H9 (cell line): Measurements from ENCODE around the gene KCTD18. TPM values are rescaled to one million over a fixed set of nuclear protein-coding genes. Genes with fewer than 3 reads are reported as not detected.

Experiments
- DNase-seq: peaks from one replicate; pipeline ENCODE4 v3.0.0-alpha.2; 2017
- H2AFZ ChIP-seq: one replicate; pipeline ENCODE4 v1.6.1; 2013; ENCODE audit warnings: mild to moderate bottlenecking, low read length, control low read depth, moderate library complexity
- H2AK5ac ChIP-seq: 2 replicates; pipeline ENCODE4 v1.6.1; 2013; ENCODE audit warnings: low read length, control low read depth, mixed read lengths; ENCODE audit not compliant: insufficient read length
- H2BK120ac ChIP-seq: one replicate; pipeline ENCODE4 v1.6.1; 2013; ENCODE audit warnings: low read depth, mild to moderate bottlenecking, low read length, control low read depth, inconsistent platforms; ENCODE audit not compliant: poor library complexity, severe bottlenecking
- H2BK12ac ChIP-seq: 2 replicates; pipeline ENCODE4 v1.6.1; 2013; ENCODE audit warnings: low read length, control low read depth, mixed read lengths, low read depth; ENCODE audit not compliant: insufficient read length
- H2BK15ac ChIP-seq: 2 replicates; pipeline ENCODE4 v1.6.1; 2013; ENCODE audit warnings: low read depth, low read length, control low read depth
- H2BK20ac ChIP-seq: one replicate; pipeline ENCODE4 v1.6.1; 2013; ENCODE audit warnings: low read depth, mild to moderate bottlenecking, low read length, control low read depth, inconsistent platforms; ENCODE audit not compliant: poor library complexity, severe bottlenecking
- H2BK5ac ChIP-seq: 2 replicates; pipeline ENCODE4 v1.6.1; 2013; ENCODE audit warnings: low read length, control low read depth, mixed read lengths; ENCODE audit not compliant: insufficient read length
- H3K14ac ChIP-seq: 2 replicates; pipeline ENCODE4 v1.6.1; 2013; ENCODE audit warnings: low read length, control low read depth; ENCODE audit not compliant: insufficient read depth
- H3K18ac ChIP-seq: 2 replicates; pipeline ENCODE4 v1.6.1; 2013; ENCODE audit warnings: low read depth, mild to moderate bottlenecking, mixed read lengths, low read length, control low read depth; ENCODE audit not compliant: insufficient read length
- H3K23ac ChIP-seq: 2 replicates; pipeline ENCODE4 v1.6.1; 2013; ENCODE audit warnings: low read length, control low read depth, mixed read lengths, low read depth; ENCODE audit not compliant: insufficient read length
- H3K23me2 ChIP-seq: 2 replicates; pipeline ENCODE4 v1.6.1; 2013; ENCODE audit warnings: low read depth, mild to moderate bottlenecking, mixed read lengths, low read length, control low read depth; ENCODE audit not compliant: insufficient read length, poor library complexity, severe bottlenecking
- H3K27ac ChIP-seq: 2 replicates; pipeline ENCODE4 v1.5.1; 2013; ENCODE audit warnings: low read length, control low read depth, mixed read lengths, low read depth; ENCODE audit not compliant: insufficient read length
- H3K27me3 ChIP-seq: 2 replicates; pipeline ENCODE4 v1.6.1; 2013; ENCODE audit warnings: low read length, control low read depth, inconsistent platforms; ENCODE audit not compliant: insufficient read depth
- H3K4ac ChIP-seq: 2 replicates; pipeline ENCODE4 v1.6.1; 2013; ENCODE audit warnings: low read depth, mild to moderate bottlenecking, control low read depth, inconsistent platforms, low read length, moderate library complexity
- H3K4me1 ChIP-seq: 2 replicates; pipeline ENCODE4 v1.6.1; 2013; ENCODE audit warnings: low read length, control low read depth, inconsistent platforms; ENCODE audit not compliant: insufficient read depth
- H3K4me2 ChIP-seq: 2 replicates; pipeline ENCODE4 v1.6.1; 2013; ENCODE audit warnings: low read length, control low read depth, mixed read lengths; ENCODE audit not compliant: insufficient read length, insufficient read depth
- H3K56ac ChIP-seq: 2 replicates; pipeline ENCODE4 v1.6.1; 2013; ENCODE audit warnings: low read depth, mild to moderate bottlenecking, mixed read lengths, low read length, control low read depth; ENCODE audit not compliant: insufficient read length
- H3K79me1 ChIP-seq: 2 replicates; pipeline ENCODE4 v1.6.1; 2013; ENCODE audit warnings: low read depth, mild to moderate bottlenecking, moderate library complexity, low read length, control low read depth, inconsistent platforms; ENCODE audit not compliant: insufficient read depth, poor library complexity, severe bottlenecking
- H3K79me2 ChIP-seq: 2 replicates; pipeline ENCODE4 v1.6.1; 2013; ENCODE audit warnings: low read length, control low read depth, inconsistent platforms; ENCODE audit not compliant: insufficient read depth
- H3K9ac ChIP-seq: 2 replicates; pipeline ENCODE4 v1.6.1; 2013; ENCODE audit warnings: low read length, control low read depth, mixed read lengths; ENCODE audit not compliant: insufficient read length; ENCODE audit errors: extremely low read depth
- H3K9me3 ChIP-seq: one replicate; pipeline ENCODE4 v1.6.1; 2013; ENCODE audit warnings: low read depth, low read length, inconsistent platforms; ENCODE audit not compliant: control insufficient read depth
- H3T11ph ChIP-seq: one replicate; pipeline ENCODE4 v1.6.1; 2013; ENCODE audit warnings: mild to moderate bottlenecking, low read length, control low read depth, inconsistent platforms
- H4K20me1 ChIP-seq: one replicate; pipeline ENCODE4 v1.6.1; 2013; ENCODE audit not compliant: control insufficient read depth, insufficient read length, insufficient read depth
- H4K5ac ChIP-seq: 2 replicates; pipeline ENCODE4 v1.6.1; 2013; ENCODE audit warnings: low read depth, mild to moderate bottlenecking, mixed read lengths, low read length, control low read depth; ENCODE audit not compliant: insufficient read length
- H4K8ac ChIP-seq: replicated peaks from 2 replicates; pipeline ENCODE4 v1.6.1; 2013; ENCODE audit warnings: low read length, control low read depth, mixed read lengths, low read depth; ENCODE audit not compliant: insufficient read length
- H4K91ac ChIP-seq: 2 replicates; pipeline ENCODE4 v1.6.1; 2013; ENCODE audit warnings: low read depth, mild to moderate bottlenecking, moderate library complexity, mixed read lengths, low read length, control low read depth; ENCODE audit not compliant: insufficient read length
- H3K27ac Mint-ChIP-seq, 3 experiments: 2 replicates in 2 of 3; 3 replicates in 1 of 3; pipeline ENCODE4 v1.8.0; 2020 to 2021; ENCODE audit warnings: mixed read lengths in 3 of 3, mild to moderate bottlenecking in 1 of 3, moderate library complexity in 1 of 3
- H3K27me3 Mint-ChIP-seq: 2 replicates; pipeline ENCODE4 v1.8.0; 2021; ENCODE audit warnings: low read depth, mild to moderate bottlenecking, moderate library complexity, mixed read lengths
- H3K36me3 Mint-ChIP-seq, 3 experiments: 2 replicates in 2 of 3; 3 replicates in 1 of 3; pipeline ENCODE4 v1.8.0; 2020 to 2021; ENCODE audit warnings: low read depth in 3 of 3, mixed read lengths in 3 of 3; ENCODE audit not compliant: insufficient read depth in 1 of 3
- H3K4me1 Mint-ChIP-seq, 2 experiments: 2 replicates each; pipeline ENCODE4 v1.8.0; 2020; ENCODE audit warnings: mixed read lengths in 2 of 2
- H3K4me3 Mint-ChIP-seq, 2 experiments: 2 replicates in 1 of 2; 3 replicates in 1 of 2; pipeline ENCODE4 v1.8.0; 2020 to 2021; ENCODE audit warnings: mild to moderate bottlenecking in 2 of 2, mixed read lengths in 2 of 2, moderate library complexity in 1 of 2
- H3K9me3 Mint-ChIP-seq, 2 experiments: 2 replicates in 1 of 2; 3 replicates in 1 of 2; pipeline ENCODE4 v1.8.0; 2020; ENCODE audit warnings: mild to moderate bottlenecking in 2 of 2, mixed read lengths in 2 of 2, moderate library complexity in 1 of 2
- WGBS: extraction: QIAGEN DNeasy Blood & Tissue Kit; methylation state at CpG from one replicate; pipeline ENCODE4 v1.1.7; 2013; ENCODE audit warnings: missing lambda C conversion rate, low lambda C conversion rate, mixed read lengths; ENCODE audit not compliant: insufficient read length; ENCODE audit errors: extremely low coverage; 5-methylcytosine and 5-hydroxymethylcytosine counted together
- total RNA-seq: library from RNA; stranded (reverse); gene quantifications from 2 replicates; pipeline ENCODE4 v1.2.1, GENCODE V29; 2021
- TF ChIP-seq, protein P1 (sequence below): fragments of 200-600 bp; sonication (generic); conservative IDR thresholded peaks from 3 replicates; pipeline ENCODE4 v1.8.0; 2021; ENCODE audit warnings: antibody characterized with exemption, mild to moderate bottlenecking

KCTD18 gene
- total RNA-seq, 1 experiment from 2014 or later: 4.9 TPM

DNA sequence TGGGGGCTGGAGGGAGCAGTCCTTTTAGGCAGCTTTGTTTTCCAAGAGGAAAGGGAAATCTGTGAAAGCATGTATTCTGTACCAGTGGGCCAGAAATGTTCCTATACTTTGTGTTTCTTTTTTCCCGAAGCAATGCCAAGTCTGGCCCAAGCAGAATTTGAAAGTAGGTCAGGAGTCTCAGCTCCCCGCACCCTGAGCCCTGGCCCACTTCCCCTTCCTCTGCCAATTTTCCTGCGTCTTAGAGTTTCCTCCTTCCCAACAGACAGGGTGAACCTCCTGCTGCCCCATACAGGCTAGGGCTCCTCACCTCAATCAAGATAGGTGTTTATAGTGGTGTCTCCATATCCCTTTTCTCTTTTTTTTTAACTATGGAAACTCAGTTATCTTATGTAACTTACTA is 65.3 kb downstream of the KCTD18 start:
- H2BK20ac ChIP-seq: no peak overlapping the region
- H3K4me1 ChIP-seq: no peaks in the 10 kb centered on the region
- no peak overlapping the region for H2BK120ac ChIP-seq
- WGBS: no CpG with 5 or more reads among the region's 3 CpGs
- H3K18ac ChIP-seq: no peak overlapping the region
- no peaks in the 10 kb centered on the region for H3K79me1 ChIP-seq
- H2AFZ ChIP-seq: no peak overlapping the region
- no peaks in the 10 kb centered on the region for H4K20me1 ChIP-seq
- H2BK5ac ChIP-seq: no peak overlapping the region
- no peak overlapping the region for H3K9ac ChIP-seq
- no peak overlapping the region for H4K8ac ChIP-seq
- TF ChIP-seq, protein P1, sequence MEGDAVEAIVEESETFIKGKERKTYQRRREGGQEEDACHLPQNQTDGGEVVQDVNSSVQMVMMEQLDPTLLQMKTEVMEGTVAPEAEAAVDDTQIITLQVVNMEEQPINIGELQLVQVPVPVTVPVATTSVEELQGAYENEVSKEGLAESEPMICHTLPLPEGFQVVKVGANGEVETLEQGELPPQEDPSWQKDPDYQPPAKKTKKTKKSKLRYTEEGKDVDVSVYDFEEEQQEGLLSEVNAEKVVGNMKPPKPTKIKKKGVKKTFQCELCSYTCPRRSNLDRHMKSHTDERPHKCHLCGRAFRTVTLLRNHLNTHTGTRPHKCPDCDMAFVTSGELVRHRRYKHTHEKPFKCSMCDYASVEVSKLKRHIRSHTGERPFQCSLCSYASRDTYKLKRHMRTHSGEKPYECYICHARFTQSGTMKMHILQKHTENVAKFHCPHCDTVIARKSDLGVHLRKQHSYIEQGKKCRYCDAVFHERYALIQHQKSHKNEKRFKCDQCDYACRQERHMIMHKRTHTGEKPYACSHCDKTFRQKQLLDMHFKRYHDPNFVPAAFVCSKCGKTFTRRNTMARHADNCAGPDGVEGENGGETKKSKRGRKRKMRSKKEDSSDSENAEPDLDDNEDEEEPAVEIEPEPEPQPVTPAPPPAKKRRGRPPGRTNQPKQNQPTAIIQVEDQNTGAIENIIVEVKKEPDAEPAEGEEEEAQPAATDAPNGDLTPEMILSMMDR: no peak
- no peak overlapping the region for H3K27ac ChIP-seq
- no peak overlapping the region for H3K4ac ChIP-seq
- Mint-ChIP-seq H3K9me3 (no peaks in the 10 kb centered on the region), H3K27ac (peak overlapping the region in 1 of 3 experiments; percentile 29; a peak in 3 of 7 replicates), H3K27me3 (no peaks in the 10 kb centered on the region), H3K36me3 (peaks cover 2 to 47% (median 16%) of the 10 kb centered on the region in 3 experiments; a peak in 6 of 7 replicates), H3K4me1 (no peaks in the 10 kb centered on the region), H3K4me3 (no peak overlapping the region)
- no peak overlapping the region for H3K4me2 ChIP-seq
- H3K23ac ChIP-seq: no peak overlapping the region
- no peaks in the 10 kb centered on the region for H3K23me2 ChIP-seq
- H2BK12ac ChIP-seq: no peak overlapping the region
- no peak overlapping the region for H3K14ac ChIP-seq
- DNase-seq: no peak
- no peak overlapping the region for H2AK5ac ChIP-seq
- H3K56ac ChIP-seq: no peak overlapping the region
- no peak overlapping the region for H4K5ac ChIP-seq
- H2BK15ac ChIP-seq: no peak overlapping the region
- no peaks in the 10 kb centered on the region for H3K9me3 ChIP-seq
- H4K91ac ChIP-seq: no peak overlapping the region
- no peak overlapping the region for H3T11ph ChIP-seq
- H3K27me3 ChIP-seq: no peaks in the 10 kb centered on the region
- no peaks in the 10 kb centered on the region for H3K79me2 ChIP-seq
